PFSK-1 (cell line): Measurements from ENCODE around the gene CABLES2.

Experiments used
- FOXP2 ChIP-seq: optimal IDR thresholded peaks from 2 replicates; pipeline ENCODE3; 2011; ENCODE audit warnings: borderline replicate concordance, control low read depth, inconsistent platforms; ENCODE audit not compliant: insufficient read depth; ENCODE audit errors: extremely low read length, extremely low read depth
- POLR2AphosphoS5 ChIP-seq: IDR thresholded peaks from 2 replicates; pipeline ENCODE4 v1.6.1; 2012; ENCODE audit warnings: low read depth, mild to moderate bottlenecking, control low read depth, low read length, moderate library complexity
- REST ChIP-seq, 2 experiments: IDR thresholded peaks; 2 replicates each; pipeline versions ENCODE4 v1.6.1 to v1.8.0; 2011 to 2012; ENCODE audit warnings: low read depth in 2 of 2, low read length in 2 of 2, control low read depth in 1 of 2, inconsistent platforms in 1 of 2, mild to moderate bottlenecking in 1 of 2, moderate library complexity in 1 of 2; ENCODE audit not compliant: insufficient read depth in 1 of 2
- SIN3A ChIP-seq: IDR thresholded peaks from 2 replicates; pipeline ENCODE4 v1.6.1; 2012; ENCODE audit warnings: mild to moderate bottlenecking, low read length, moderate library complexity, borderline replicate concordance; ENCODE audit not compliant: insufficient read depth
- TAF1 ChIP-seq: IDR thresholded peaks from 2 replicates; pipeline ENCODE4 v1.6.1; 2012; ENCODE audit warnings: low read length, control low read depth, borderline replicate concordance; ENCODE audit not compliant: insufficient read depth

The CABLES2 gene

DNA sequence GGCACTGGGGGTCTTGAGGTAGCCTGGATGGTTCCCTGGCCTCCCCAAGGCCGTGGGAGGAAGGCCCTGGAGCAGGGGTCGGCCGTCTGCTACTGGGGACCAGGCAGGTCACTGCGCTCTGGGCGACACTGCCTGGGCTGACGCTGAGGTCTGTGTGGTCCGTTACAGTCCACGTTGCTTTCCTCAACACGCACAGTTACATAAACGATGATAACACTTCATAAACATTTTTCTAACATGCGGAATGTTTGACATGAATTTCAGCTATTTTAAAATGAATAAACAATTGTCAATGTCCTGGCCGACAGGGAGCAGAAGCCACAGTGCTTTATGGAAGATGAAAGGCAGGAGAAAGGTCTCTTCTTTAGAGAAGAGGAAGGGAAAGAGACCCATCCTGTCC is 30.4 kb upstream of the CABLES2 start:
- TF ChIP-seq TAF1: no peak
- no peak for TF ChIP-seq REST (IDR thresholded peaks at IDR 0.05; ENCODE audit: insufficient read depth in 1 of 2, low read depth in 2 of 2, low read length in 2 of 2)
- TF ChIP-seq FOXP2: no peak
- TF ChIP-seq POLR2AphosphoS5: no peak
- TF ChIP-seq SIN3A: no peak

- TF ChIP-seq SIN3A: no peak
- no peak for TF ChIP-seq POLR2AphosphoS5
- TF ChIP-seq REST (IDR thresholded peaks at IDR 0.05; ENCODE audit: insufficient read depth in 1 of 2, low read depth in 2 of 2, low read length in 2 of 2): no peak
- TF ChIP-seq TAF1: no peak
- TF ChIP-seq FOXP2: no peak
Measured at GRCh38 chr20:62436692-62437091, 29.6 kb upstream of the CABLES2 start.

DNA sequence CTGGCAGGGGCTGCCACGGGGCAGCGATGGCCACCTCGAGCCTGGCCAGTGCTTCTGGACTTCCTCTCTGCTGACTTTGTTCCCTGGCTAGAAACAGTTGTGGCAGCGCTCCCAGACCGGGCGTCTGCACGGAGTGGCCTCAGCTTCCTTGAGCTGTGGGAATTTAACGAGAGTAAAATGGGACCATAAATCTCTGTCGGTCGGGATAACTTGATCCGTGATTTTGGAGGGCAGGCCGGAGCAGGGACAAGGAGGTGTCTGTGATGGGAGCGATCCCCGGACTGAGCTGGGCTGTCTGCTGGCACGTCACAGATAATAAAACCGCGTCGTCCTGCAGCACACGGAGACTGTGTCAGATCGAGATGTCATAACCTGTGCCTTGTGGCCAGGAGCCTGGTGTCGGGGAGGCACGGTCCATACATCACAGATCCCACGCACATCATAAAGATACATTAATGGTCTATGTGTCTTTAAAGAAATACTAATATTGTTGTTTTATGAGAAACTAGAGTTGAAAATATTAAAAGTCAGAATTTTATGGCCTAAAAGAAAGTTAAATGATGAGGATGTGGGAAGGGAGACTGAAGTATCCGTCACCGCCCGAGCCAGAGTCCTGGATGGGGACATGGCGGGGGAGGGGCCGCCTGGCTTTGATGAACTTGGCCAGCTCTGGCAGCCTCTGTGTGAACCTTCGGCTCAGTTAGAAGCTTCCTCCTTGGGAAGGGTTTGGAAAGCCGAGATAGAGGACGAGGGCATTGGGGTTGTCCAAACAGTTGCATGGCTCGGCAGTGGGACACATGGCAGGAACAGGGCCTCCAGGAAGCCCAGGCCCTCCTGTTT is 26.8 kb upstream of the CABLES2 start:
- TF ChIP-seq FOXP2 (no peak), REST (IDR thresholded peaks at IDR 0.05; ENCODE audit: insufficient read depth in 1 of 2, low read depth in 2 of 2, low read length in 2 of 2) (no peak), TAF1 (no peak), SIN3A (no peak), POLR2AphosphoS5 (no peak)

- no peak for TF ChIP-seq SIN3A
- no peak for TF ChIP-seq TAF1
- no peak for TF ChIP-seq FOXP2
- TF ChIP-seq REST (IDR thresholded peaks at IDR 0.05; ENCODE audit: insufficient read depth in 1 of 2, low read depth in 2 of 2, low read length in 2 of 2): no peak
- TF ChIP-seq POLR2AphosphoS5: no peak
Measured at GRCh38 chr20:62430866-62431447, 23.9 kb upstream of the CABLES2 start.
